K562 (cell line): Measurements from ENCODE around the gene ACO2. TPM values are rescaled to one million over a fixed set of nuclear protein-coding genes. Genes with fewer than 3 reads are reported as not detected.

ENCODE experiments used
- ATAC-seq: fragments of 200-7000 bp; cut with Tn5 transposase; 3 replicates; pipeline ENCODE4 v1.9.1; 2020; ENCODE audit warnings: moderate library complexity
- BruUV-seq: library from RNA; stranded (reverse); fragments of 400-500 nt; replicated peaks from 2 replicates; lab custom pipeline; 2021; lab: Mats Ljungman, UMichigan
- CTCF ChIA-PET: fragments of 300-600 bp; formaldehyde crosslinking; extraction: SDS; loops from one replicate; lab custom pipeline; 2021; ENCODE audit warnings: low intra/inter-chr PET ratio; lab: Yijun Ruan, JAX
- POLR2A ChIA-PET: fragments of 300-600, 350-650 bp; sonication (Branson Sonifier 250); formaldehyde crosslinking; extraction: SDS; loops from one replicate; lab custom pipeline; 2021; ENCODE audit warnings: antibody characterized with exemption, inconsistent platforms; lab: Yijun Ruan, JAX
- DNase-seq, 4 experiments: peaks; one replicate each; pipeline versions ENCODE4 v3.0.0 to v3.0.0-alpha.2; 2011 to 2018; ENCODE audit warnings: low spot score in 3 of 4, mixed read lengths in 3 of 4; ENCODE audit errors: extremely low read depth in 1 of 4
- FAIRE-seq: peaks from 2 replicates; lab custom pipeline; 2011; peaks lifted over from hg19 to GRCh38; lab: Jason Lieb, UNC
- H2AFZ ChIP-seq: 2 replicates; pipeline ENCODE4 v1.6.0; 2011; ENCODE audit warnings: low read depth, low read length, control low read depth, inconsistent platforms
- H3K27ac ChIP-seq: fragments of 200-600 bp; 3 replicates; pipeline ENCODE4 v1.8.0; 2011; ENCODE audit warnings: low read depth, mild to moderate bottlenecking, control low read depth, inconsistent platforms, low read length, moderate library complexity, mixed read lengths; ENCODE audit errors: extremely low read depth
- H3K27me3 ChIP-seq, 2 experiments: fragments of 300-600 bp in 1 of 2; 2 replicates in 1 of 2; 3 replicates in 1 of 2; pipeline versions ENCODE4 v1.6.0 to v1.8.0; 2011; ENCODE audit warnings: inconsistent platforms in 2 of 2, low read length in 2 of 2, mild to moderate bottlenecking in 1 of 2, mixed read lengths in 1 of 2, moderate library complexity in 1 of 2; ENCODE audit not compliant: control insufficient read depth in 2 of 2, insufficient read depth in 2 of 2
- H3K36me3 ChIP-seq: fragments of 300-600 bp; 3 replicates; pipeline ENCODE4 v1.8.0; 2011; ENCODE audit warnings: mild to moderate bottlenecking, low read length, inconsistent platforms; ENCODE audit not compliant: control insufficient read depth, insufficient read depth
- H3K4me1 ChIP-seq, 2 experiments: fragments of 200-600 bp in 1 of 2; replicated peaks in 1 of 2; 2 replicates in 1 of 2; 3 replicates in 1 of 2; pipeline versions ENCODE4 v1.5.1 to v1.8.0; 2011; ENCODE audit warnings: inconsistent platforms in 2 of 2, low read length in 2 of 2, mild to moderate bottlenecking in 1 of 2, mixed read lengths in 1 of 2, moderate library complexity in 1 of 2; ENCODE audit not compliant: control insufficient read depth in 2 of 2, insufficient read depth in 2 of 2
- H3K4me2 ChIP-seq: 2 replicates; pipeline ENCODE4 v1.6.1; 2011; ENCODE audit warnings: low read length, control low read depth, inconsistent platforms, mixed read lengths; ENCODE audit not compliant: insufficient read depth
- H3K4me3 ChIP-seq: fragments of 200-600 bp; sonication (generic), shearing (Covaris generic); 2 replicates; pipeline ENCODE4 v1.5.1; 2016; ENCODE audit warnings: control low read depth, inconsistent platforms
- H3K79me2 ChIP-seq: fragments of 200-600 bp; 3 replicates; pipeline ENCODE4 v1.8.0; 2011; ENCODE audit warnings: low read length, inconsistent platforms; ENCODE audit not compliant: control insufficient read depth, insufficient read depth
- H3K9ac ChIP-seq, 2 experiments: 2 replicates each; pipeline versions ENCODE4 v1.6.0 to v1.6.1; 2011; ENCODE audit warnings: low read depth in 2 of 2, low read length in 2 of 2, control low read depth in 1 of 2, inconsistent platforms in 1 of 2, mild to moderate bottlenecking in 1 of 2, mixed read lengths in 1 of 2; ENCODE audit not compliant: insufficient read depth in 1 of 2
- H3K9me1 ChIP-seq: one replicate; pipeline ENCODE4 v1.6.0; 2011; ENCODE audit warnings: inconsistent platforms, mild to moderate bottlenecking, low read length, moderate library complexity; ENCODE audit not compliant: control insufficient read depth, insufficient read depth
- H3K9me3 ChIP-seq: replicated peaks from 2 replicates; pipeline ENCODE4 v1.5.1; 2011; ENCODE audit warnings: low read depth, low read length, inconsistent platforms; ENCODE audit not compliant: control insufficient read depth, insufficient read depth
- H4K20me1 ChIP-seq: replicated peaks from 2 replicates; pipeline ENCODE4 v1.6.1; 2011; ENCODE audit warnings: low read length, inconsistent platforms, mixed read lengths; ENCODE audit not compliant: control insufficient read depth, insufficient read depth
- CBX3 ChIP-seq, 2 experiments: IDR thresholded peaks; 1 replicate in 1 of 2; 2 replicates in 1 of 2; pipeline ENCODE4 v1.6.1; 2012; ENCODE audit warnings: inconsistent platforms in 2 of 2, low read length in 2 of 2, borderline replicate concordance in 1 of 2, control low read depth in 1 of 2
- HMBOX1 ChIP-seq: sonication (generic); IDR thresholded peaks from 2 replicates; pipeline ENCODE4 v1.6.1; 2016
- KAT7 ChIP-seq: sonication (generic); formaldehyde crosslinking; IDR thresholded peaks from 2 replicates; pipeline ENCODE4 v1.8.0; 2022; ENCODE audit warnings: missing genetic modification reagents, mild to moderate bottlenecking, borderline replicate concordance
- MYNN ChIP-seq, 2 experiments: sonication (generic); formaldehyde crosslinking in 1 of 2; IDR thresholded peaks; 2 replicates each; pipeline versions ENCODE4 v1.5.0 to v1.6.1; 2016 to 2020; ENCODE audit warnings: antibody characterized with exemption in 1 of 2, missing genetic modification reagents in 1 of 2
- NCOA2 ChIP-seq, 2 experiments: fragments of 450-650 bp; IDR thresholded peaks; 2 replicates each; pipeline ENCODE4 v1.6.1; 2018; ENCODE audit warnings: mild to moderate bottlenecking in 2 of 2, moderate library complexity in 1 of 2; ENCODE audit not compliant: partially characterized antibody in 2 of 2
- SP1 ChIP-seq: sonication (generic); formaldehyde crosslinking; IDR thresholded peaks from 2 replicates; pipeline ENCODE4 v1.8.1; 2022; ENCODE audit warnings: mild to moderate bottlenecking, missing genetic modification reagents
- WGBS: fragments of 100-300 bp; shearing (Covaris generic); methylation state at CpG from one replicate; pipeline ENCODE4 v1.1.6; 2016; ENCODE audit warnings: low coverage, mixed read lengths; ENCODE audit not compliant: insufficient coverage; ENCODE audit errors: missing lambda C conversion rate; 5-methylcytosine and 5-hydroxymethylcytosine counted together
- in situ Hi-C: fragments of 300-500 bp; cut with MboI; formaldehyde crosslinking; loops from 4 replicates; pipeline ENCODE4 v1.15.0; 2018; ENCODE audit warnings: inconsistent platforms, mixed read lengths
- intact Hi-C: fragments of 100-400 bp; cut with micrococcal nuclease; formaldehyde crosslinking; loops from 2 replicates; pipeline ENCODE4 v1.14.2; 2022
- polyA plus RNA-seq, 8 experiments: library from polyadenylated mRNA; depleted of rRNA in 4 of 8; stranded (reverse) in 5 of 8; unstranded in 3 of 8; fragments of >200 nt; fragmentation: Nextera tagmentation in 2 of 8; fragmentation: Illumina TruSeq in 1 of 8; extraction: Ambion mirVana in 2 of 8; extraction: Trizol in 1 of 8; gene quantifications; 2 replicates each; pipeline versions ENCODE4 v1.2.1 to v1.2.3, GENCODE V29; 2011 to 2014; ENCODE audit warnings: inconsistent platforms in 1 of 8, missing spikeins in 1 of 8
- total RNA-seq, 7 experiments: library from RNA; depleted of rRNA in 6 of 7; stranded (reverse); fragments of >200 nt in 6 of 7; fragmentation: Illumina TruSeq in 2 of 7; extraction: Trizol in 2 of 7; gene quantifications; 2 replicates each; pipeline versions ENCODE4 v1.2.1 to v1.2.3, GENCODE V29; 2011 to 2021; ENCODE audit warnings: low replicate concordance in 1 of 7
- TF ChIP-seq, protein P1 (sequence below): fragments of 200-800 bp; sonication (Bioruptor generic); IDR thresholded peaks from 2 replicates; pipeline ENCODE4 v1.6.1; 2017; ENCODE audit warnings: missing genetic modification characterization, missing compliant biosample characterization
- TF ChIP-seq, protein P2 (sequence below): fragments of 450-650 bp; formaldehyde crosslinking; IDR thresholded peaks from 2 replicates; pipeline ENCODE4 v1.4.0; 2020; ENCODE audit warnings: mild to moderate bottlenecking, mixed read lengths
- TF ChIP-seq, protein P3 (sequence below): sonication (generic); formaldehyde crosslinking; IDR thresholded peaks from 2 replicates; pipeline ENCODE4 v1.8.1; 2023; ENCODE audit warnings: mild to moderate bottlenecking, missing genetic modification reagents
- TF ChIP-seq, protein P4 (sequence below): fragments of 250-450 bp; sonication (Bioruptor Pico); IDR thresholded peaks from 2 replicates; pipeline ENCODE4 v1.5.0; 2021; ENCODE audit warnings: mild to moderate bottlenecking, borderline replicate concordance

ACO2 gene
- total and polyA plus RNA-seq, 9 of the 15 experiments (the other 6 are each of a cell fraction or from before 2014, with no cell fraction given): 16.2 to 119 (median 43.2) TPM

DNA sequence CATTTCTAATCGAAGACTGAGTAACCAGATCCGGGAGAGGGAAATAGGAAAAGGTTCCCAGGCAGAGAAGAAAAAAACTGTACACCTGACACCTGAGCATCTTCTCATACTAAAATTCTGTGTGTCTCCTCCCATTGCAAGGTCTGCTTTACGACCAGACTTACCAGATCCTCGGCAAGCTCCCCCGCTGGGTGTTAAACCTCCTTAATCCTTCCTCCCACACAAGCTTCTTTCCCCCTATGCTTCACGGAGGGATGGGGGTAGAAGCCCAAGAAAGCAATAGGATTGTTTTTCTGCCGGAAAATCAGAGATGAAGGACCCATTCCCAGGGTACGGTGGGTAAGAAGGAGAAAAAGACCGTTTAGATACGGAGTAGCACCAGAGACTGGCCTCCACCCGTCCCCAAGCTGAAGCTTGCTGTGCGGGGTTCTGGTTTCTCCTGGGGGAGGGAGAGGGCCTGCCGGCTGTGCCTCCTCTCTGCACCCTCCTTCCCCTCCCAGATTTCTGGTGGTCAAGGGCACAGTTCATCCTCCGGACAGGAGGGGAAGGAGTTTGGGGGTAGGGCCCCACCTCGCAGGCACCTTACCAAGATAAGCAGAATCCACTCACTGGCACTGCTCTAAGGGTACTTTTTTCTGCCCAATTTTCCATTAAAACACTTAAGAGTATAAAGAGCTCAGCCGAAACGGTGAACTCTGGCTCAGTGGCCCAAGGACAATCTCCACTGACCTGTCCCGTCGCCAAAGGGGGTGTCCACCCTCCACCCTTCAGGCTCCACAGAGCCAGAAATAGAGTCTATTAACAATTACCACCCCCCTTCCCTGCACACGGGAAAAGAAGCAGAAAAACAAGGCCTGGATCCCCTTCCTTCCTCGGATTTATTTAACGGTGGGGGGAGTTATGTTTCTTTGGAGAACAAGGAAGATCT, 23.5 kb upstream of the ACO2 start:
- ATAC-seq (no peak), DNase-seq (peak in 2 of 4 experiments; percentile 12 to 61), FAIRE-seq (no peak)
- peaks cover 70% of the 10 kb centered on the region for H3K79me2 ChIP-seq
- no peaks in the 10 kb centered on the region for H3K27me3 ChIP-seq
- H3K4me2 ChIP-seq: peak overlapping the region; percentile 94
- ChIA-PET CTCF (no interaction called here), POLR2A (interaction anchor here (0.6 to 3.0 kb wide), 14 partner anchors 10 to 504 kb away, joined by 3 to 36 read pairs (median 4); partner anchors contain the start of genes ACO2 and PHF5A)
- H3K9me3 ChIP-seq: no peaks in the 10 kb centered on the region
- in situ Hi-C loops (no loop called here), intact Hi-C loops (no loop called here)
- WGBS: 0% methylated on average over 18 of the region's 22 CpGs
- BruUV-seq: no TSS peak
- H4K20me1 ChIP-seq: peaks cover 6% of the 10 kb centered on the region
- peaks cover 23% of the 10 kb centered on the region for H3K36me3 ChIP-seq
- peak overlapping the region; percentile 94 for H3K27ac ChIP-seq
- H2AFZ ChIP-seq: no peak overlapping the region
- H3K9ac ChIP-seq: peak overlapping the region; percentile 89 to 96
- peak overlapping the region; percentile 92 for H3K4me3 ChIP-seq
- no peaks in the 10 kb centered on the region for H3K9me1 ChIP-seq
- peaks cover 6 to 26% of the 10 kb centered on the region in 2 experiments; a peak in 4 of 5 replicates for H3K4me1 ChIP-seq
- TF ChIP-seq NCOA2 (IDR thresholded peaks at IDR 0.05; ENCODE audit: partially characterized antibody in 2 of 2) (no peak), SP1 (peak; percentile 39; the same call in 1 of the 2 replicates), KAT7 (CRISPR knock-in tag) (no peak), MYNN (IDR thresholded peaks at IDR 0.05) (no peak), MYNN (CRISPR knock-in tag; IDR thresholded peaks at IDR 0.05) (no peak), HMBOX1 (0 out of 2 replicates have a peak, but pooled peaks have one; percentile 20), CBX3 (IDR thresholded peaks at IDR 0.05; ENCODE audit: borderline replicate concordance in 1 of 2, low read length in 2 of 2) (no peak)
- TF ChIP-seq, protein P1, sequence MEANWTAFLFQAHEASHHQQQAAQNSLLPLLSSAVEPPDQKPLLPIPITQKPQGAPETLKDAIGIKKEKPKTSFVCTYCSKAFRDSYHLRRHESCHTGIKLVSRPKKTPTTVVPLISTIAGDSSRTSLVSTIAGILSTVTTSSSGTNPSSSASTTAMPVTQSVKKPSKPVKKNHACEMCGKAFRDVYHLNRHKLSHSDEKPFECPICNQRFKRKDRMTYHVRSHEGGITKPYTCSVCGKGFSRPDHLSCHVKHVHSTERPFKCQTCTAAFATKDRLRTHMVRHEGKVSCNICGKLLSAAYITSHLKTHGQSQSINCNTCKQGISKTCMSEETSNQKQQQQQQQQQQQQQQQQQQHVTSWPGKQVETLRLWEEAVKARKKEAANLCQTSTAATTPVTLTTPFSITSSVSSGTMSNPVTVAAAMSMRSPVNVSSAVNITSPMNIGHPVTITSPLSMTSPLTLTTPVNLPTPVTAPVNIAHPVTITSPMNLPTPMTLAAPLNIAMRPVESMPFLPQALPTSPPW (CRISPR knock-in tag): peak; percentile 40
- TF ChIP-seq, protein P2, sequence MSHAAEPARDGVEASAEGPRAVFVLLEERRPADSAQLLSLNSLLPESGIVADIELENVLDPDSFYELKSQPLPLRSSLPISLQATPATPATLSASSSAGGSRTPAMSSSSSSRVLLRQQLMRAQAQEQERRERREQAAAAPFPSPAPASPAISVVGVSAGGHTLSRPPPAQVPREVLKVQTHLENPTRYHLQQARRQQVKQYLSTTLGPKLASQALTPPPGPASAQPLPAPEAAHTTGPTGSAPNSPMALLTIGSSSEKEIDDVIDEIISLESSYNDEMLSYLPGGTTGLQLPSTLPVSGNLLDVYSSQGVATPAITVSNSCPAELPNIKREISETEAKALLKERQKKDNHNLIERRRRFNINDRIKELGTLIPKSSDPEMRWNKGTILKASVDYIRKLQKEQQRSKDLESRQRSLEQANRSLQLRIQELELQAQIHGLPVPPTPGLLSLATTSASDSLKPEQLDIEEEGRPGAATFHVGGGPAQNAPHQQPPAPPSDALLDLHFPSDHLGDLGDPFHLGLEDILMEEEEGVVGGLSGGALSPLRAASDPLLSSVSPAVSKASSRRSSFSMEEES (CRISPR knock-in tag): no peak
- TF ChIP-seq, protein P3, sequence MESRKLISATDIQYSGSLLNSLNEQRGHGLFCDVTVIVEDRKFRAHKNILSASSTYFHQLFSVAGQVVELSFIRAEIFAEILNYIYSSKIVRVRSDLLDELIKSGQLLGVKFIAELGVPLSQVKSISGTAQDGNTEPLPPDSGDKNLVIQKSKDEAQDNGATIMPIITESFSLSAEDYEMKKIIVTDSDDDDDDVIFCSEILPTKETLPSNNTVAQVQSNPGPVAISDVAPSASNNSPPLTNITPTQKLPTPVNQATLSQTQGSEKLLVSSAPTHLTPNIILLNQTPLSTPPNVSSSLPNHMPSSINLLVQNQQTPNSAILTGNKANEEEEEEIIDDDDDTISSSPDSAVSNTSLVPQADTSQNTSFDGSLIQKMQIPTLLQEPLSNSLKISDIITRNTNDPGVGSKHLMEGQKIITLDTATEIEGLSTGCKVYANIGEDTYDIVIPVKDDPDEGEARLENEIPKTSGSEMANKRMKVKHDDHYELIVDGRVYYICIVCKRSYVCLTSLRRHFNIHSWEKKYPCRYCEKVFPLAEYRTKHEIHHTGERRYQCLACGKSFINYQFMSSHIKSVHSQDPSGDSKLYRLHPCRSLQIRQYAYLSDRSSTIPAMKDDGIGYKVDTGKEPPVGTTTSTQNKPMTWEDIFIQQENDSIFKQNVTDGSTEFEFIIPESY (CRISPR knock-in tag): no peak
- TF ChIP-seq, protein P4, sequence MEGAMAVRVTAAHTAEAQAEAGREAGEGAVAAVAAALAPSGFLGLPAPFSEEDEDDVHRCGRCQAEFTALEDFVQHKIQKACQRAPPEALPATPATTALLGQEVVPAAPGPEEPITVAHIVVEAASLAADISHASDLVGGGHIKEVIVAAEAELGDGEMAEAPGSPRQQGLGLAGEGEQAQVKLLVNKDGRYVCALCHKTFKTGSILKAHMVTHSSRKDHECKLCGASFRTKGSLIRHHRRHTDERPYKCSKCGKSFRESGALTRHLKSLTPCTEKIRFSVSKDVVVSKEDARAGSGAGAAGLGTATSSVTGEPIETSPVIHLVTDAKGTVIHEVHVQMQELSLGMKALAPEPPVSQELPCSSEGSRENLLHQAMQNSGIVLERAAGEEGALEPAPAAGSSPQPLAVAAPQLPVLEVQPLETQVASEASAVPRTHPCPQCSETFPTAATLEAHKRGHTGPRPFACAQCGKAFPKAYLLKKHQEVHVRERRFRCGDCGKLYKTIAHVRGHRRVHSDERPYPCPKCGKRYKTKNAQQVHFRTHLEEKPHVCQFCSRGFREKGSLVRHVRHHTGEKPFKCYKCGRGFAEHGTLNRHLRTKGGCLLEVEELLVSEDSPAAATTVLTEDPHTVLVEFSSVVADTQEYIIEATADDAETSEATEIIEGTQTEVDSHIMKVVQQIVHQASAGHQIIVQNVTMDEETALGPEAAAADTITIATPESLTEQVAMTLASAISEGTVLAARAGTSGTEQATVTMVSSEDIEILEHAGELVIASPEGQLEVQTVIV (CRISPR knock-in tag): 0 out of 2 replicates have a peak, but pooled peaks have one; percentile 24
